ENCODE measurements around the gene KIAA0232. TPM values are rescaled to one million over a fixed set of nuclear protein-coding genes. Genes with fewer than 3 reads are reported as not detected.
"Not testable (repeated sequence)": the region's sequence is repeated elsewhere in the genome, so short reads cannot be mapped to it uniquely, and the experiment has no call there.

The KIAA0232 gene
- total RNA-seq, 4 donors from 2014 or later: 19.8 to 73.6 (median 49.5) TPM

DNA sequence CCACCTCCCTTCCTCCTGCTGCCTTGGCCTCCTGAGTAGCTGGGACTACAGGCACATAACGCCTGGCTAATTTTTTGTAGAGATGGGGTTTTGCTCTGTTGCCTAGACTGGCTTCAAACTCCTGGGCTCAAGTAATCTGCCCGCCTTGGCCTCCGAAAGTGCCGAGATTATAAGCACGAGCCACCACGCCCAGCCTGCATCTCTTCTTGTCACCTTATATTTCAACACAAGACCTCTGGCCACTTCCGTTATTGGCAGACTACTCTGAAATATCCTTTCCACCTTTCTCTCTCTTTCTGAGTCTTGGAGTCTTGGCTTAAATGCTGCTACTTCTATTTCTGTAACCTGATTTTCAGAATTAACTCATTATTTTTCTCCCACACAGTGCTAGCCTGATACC is 5.6 kb downstream of the KIAA0232 start:
- Histone ChIP-seq H3K27ac (no peak overlapping the region), H3K27me3 (no peaks in the 10 kb centered on the region), H3K36me3 (peaks cover 0 to 3% (median 0%) of the 10 kb centered on the region in 3 donors), H3K4me3 (no peak overlapping the region), H3K9me3 (no peaks in the 10 kb centered on the region), H3K4me1 (peaks cover 0 to 62% (median 2%) of the 10 kb centered on the region in 4 donors)
- peak in 1 of 3 donors; percentile 52 for DNase-seq
- no peak for TF ChIP-seq CTCF (IDR thresholded peaks at IDR 0.05)
- no peak for TF ChIP-seq POLR2A (IDR thresholded peaks at IDR 0.05)

- H3K4me3 ChIP-seq, H3K36me3 ChIP-seq: not testable (repeated sequence)
Observed at GRCh38 chr4:6791245-6791644, 8.7 kb downstream of the KIAA0232 start.

GRCh38 chr4:6791796-6792195 is 9.3 kb downstream of the KIAA0232 start:
- H3K36me3 ChIP-seq, H3K9me3 ChIP-seq, H3K27me3 ChIP-seq, DNase-seq, H3K4me3 ChIP-seq: not testable (repeated sequence)
- Histone ChIP-seq H3K4me1 (peaks cover 0 to 54% (median 0%) of the 10 kb centered on the region in 4 donors), H3K27ac (peak overlapping the region in 1 of 4 donors; percentile 36)

More at GRCh38 chr4:6791245-6791644, 8.7 kb downstream of the KIAA0232 start:
- not testable (repeated sequence) for H3K27me3 ChIP-seq, H3K9me3 ChIP-seq, H3K27ac ChIP-seq, DNase-seq
- peaks cover 0 to 56% (median 0%) of the 10 kb centered on the region in 4 donors for H3K4me1 ChIP-seq

- DNase-seq: no peak
- Histone ChIP-seq H3K4me3 (no peak overlapping the region), H3K9me3 (no peaks in the 10 kb centered on the region), H3K4me1 (peaks cover 0 to 45% (median 0%) of the 10 kb centered on the region in 4 donors), H3K36me3 (no peaks in the 10 kb centered on the region), H3K27ac (no peak overlapping the region), H3K27me3 (no peaks in the 10 kb centered on the region)
- no peak for TF ChIP-seq POLR2A (IDR thresholded peaks at IDR 0.05)
- no peak for TF ChIP-seq CTCF (IDR thresholded peaks at IDR 0.05)
Observed at GRCh38 chr4:6794189-6794588, 11.7 kb downstream of the KIAA0232 start.

- no peak overlapping the region for H3K27ac ChIP-seq
- no peaks in the 10 kb centered on the region for H3K27me3 ChIP-seq
- TF ChIP-seq CTCF (IDR thresholded peaks at IDR 0.05) (no peak), POLR2A (IDR thresholded peaks at IDR 0.05) (no peak)
- H3K4me1 ChIP-seq: peaks cover 0 to 37% (median 0%) of the 10 kb centered on the region in 4 donors
- DNase-seq: no peak
- H3K4me3 ChIP-seq: no peak overlapping the region
- no peaks in the 10 kb centered on the region for H3K36me3 ChIP-seq
- H3K9me3 ChIP-seq: no peaks in the 10 kb centered on the region
Observed at GRCh38 chr4:6795821-6796220, 13.3 kb downstream of the KIAA0232 start.

GRCh38 chr4:6797368-6797767 is 14.8 kb downstream of the KIAA0232 start:
- peaks cover 0 to 32% (median 0%) of the 10 kb centered on the region in 4 donors for H3K4me1 ChIP-seq
- DNase-seq, H3K36me3 ChIP-seq, H3K27me3 ChIP-seq, H3K4me3 ChIP-seq, H3K27ac ChIP-seq, H3K9me3 ChIP-seq: not testable (repeated sequence)

- no peaks in the 10 kb centered on the region for H3K36me3 ChIP-seq
- no peak for DNase-seq
- H3K4me3 ChIP-seq: no peak overlapping the region
- H3K27me3 ChIP-seq: no peaks in the 10 kb centered on the region
- H3K4me1 ChIP-seq: peaks cover 0 to 21% (median 0%) of the 10 kb centered on the region in 4 donors
- no peak for TF ChIP-seq CTCF (IDR thresholded peaks at IDR 0.05)
- no peak for TF ChIP-seq POLR2A (IDR thresholded peaks at IDR 0.05)
- no peaks in the 10 kb centered on the region for H3K9me3 ChIP-seq
- H3K27ac ChIP-seq: no peak overlapping the region
Observed at GRCh38 chr4:6799091-6799490, 16.6 kb downstream of the KIAA0232 start.
